Left kidney (tissue), 2 donors: Measurements from ENCODE around the gene CIZ1. TPM values are rescaled to one million over a fixed set of nuclear protein-coding genes. Genes with fewer than 3 reads are reported as not detected.
"Not testable (repeated sequence)": the region's sequence is repeated elsewhere in the genome, so short reads cannot be mapped to it uniquely, and the experiment has no call there.

Source experiments
- DNase-seq: peaks from one replicate; pipeline ENCODE4 v3.0.0-alpha.2; 2013
- polyA plus RNA-seq: library from polyadenylated mRNA; unstranded; fragments of 120-200 nt; gene quantifications from one replicate; pipeline ENCODE4 v1.2.1, GENCODE V29; 2013; ENCODE audit not compliant: insufficient read length

CIZ1 gene
- polyA plus RNA-seq, 1 donor = 139 TPM

DNA sequence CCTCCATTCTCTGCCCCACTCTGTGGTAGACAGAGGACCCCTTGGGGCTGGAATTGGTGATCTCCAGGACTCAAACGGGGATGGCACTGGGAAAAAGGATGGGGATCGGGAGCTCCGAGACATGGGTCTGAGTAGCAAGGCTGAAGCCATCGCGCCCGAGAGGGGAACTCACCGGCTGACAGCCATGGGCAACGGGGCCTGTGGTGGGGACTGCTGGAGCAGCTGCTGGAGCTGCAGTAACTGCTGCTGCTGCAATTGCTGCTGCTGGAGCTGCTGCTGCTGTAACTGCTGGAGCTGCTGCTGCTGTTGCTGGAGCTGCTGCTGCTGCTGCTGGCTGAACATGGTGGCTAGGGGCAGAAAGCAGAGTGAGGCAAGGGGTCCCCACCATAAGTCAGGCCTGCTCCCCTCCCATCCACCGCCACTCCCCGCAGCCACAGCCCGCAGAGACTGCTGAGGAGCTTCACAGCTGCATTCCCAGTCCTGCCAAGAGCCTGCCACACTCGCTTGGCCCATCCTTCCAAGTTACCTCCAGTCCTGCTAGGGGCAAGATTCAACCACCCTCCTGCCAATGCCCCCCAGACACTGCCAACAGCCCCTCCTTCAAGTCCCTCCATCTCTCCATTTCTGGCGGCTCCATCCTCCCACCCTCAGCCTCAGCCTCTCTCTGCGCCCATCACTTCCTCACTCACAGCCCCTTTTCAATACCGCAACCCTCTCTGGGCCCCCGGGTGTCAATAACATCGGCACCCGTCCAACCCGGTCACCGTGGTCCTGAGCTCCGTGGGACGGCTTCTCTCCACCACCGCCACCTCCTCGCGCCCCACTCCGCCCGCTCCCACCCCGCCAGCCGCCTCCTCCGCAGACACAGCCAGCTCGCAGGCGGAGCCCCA is 611 bp downstream of the CIZ1 start:
- DNase-seq = no peak

DNA sequence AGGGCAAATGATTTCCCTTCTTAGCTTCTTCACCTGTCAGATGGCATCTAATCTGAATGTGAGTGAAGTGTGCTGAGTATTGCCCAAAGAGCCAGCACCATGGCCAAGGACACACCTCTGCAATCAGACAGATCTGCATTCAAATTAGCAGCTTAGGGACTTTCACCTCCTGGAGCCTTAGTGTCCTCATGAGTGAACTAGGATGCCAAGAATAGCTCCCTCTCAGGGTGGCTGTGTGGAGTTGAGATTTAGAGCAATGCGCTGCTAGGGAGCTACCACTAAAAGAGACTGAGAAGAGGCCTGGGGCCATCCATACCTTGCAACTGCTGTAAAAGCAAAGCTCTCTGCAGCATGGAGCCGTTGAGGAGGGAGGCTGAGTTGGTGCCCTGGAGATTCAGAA is 1.4 kb downstream of the CIZ1 start:
- DNase-seq = no peak

DNA sequence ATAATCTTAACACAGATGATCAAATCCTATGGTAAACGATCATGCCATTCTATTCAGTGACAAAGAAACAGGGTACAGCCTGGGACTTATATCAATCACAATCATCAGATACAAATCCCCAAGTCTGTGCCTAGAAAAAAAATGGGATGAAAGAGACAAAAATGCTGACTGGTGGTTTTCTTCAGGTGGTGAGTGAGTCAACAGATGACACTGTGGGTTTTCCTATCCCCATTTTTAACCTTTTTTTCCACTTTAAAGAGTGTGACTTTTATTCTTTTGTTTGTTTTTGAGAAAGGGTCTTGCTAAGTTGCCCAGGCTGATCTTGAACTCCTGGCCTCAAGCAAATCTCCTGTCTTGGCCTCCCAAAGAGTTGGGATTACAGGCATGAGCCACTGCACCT is 3.2 kb downstream of the CIZ1 start:
- no peak for DNase-seq

DNA sequence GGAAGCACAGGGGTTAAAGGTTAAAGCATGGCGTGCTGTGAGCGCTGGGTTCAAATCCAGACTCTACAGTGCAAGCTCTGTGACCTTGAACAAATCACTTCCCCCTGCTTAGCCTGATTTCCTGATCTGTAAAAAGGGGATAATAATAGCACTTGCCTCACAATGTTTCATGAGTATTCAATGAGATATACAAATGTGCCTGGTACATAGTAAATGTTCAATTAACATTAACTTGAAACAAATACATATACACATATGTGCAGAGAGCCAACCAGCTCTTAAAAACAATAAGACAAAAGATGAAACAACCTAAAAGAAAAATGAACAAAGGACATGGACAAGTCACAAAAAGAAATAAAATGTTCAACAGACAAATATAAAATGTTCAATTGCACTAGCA is 4.0 kb downstream of the CIZ1 start:
- DNase-seq = no peak

DNA sequence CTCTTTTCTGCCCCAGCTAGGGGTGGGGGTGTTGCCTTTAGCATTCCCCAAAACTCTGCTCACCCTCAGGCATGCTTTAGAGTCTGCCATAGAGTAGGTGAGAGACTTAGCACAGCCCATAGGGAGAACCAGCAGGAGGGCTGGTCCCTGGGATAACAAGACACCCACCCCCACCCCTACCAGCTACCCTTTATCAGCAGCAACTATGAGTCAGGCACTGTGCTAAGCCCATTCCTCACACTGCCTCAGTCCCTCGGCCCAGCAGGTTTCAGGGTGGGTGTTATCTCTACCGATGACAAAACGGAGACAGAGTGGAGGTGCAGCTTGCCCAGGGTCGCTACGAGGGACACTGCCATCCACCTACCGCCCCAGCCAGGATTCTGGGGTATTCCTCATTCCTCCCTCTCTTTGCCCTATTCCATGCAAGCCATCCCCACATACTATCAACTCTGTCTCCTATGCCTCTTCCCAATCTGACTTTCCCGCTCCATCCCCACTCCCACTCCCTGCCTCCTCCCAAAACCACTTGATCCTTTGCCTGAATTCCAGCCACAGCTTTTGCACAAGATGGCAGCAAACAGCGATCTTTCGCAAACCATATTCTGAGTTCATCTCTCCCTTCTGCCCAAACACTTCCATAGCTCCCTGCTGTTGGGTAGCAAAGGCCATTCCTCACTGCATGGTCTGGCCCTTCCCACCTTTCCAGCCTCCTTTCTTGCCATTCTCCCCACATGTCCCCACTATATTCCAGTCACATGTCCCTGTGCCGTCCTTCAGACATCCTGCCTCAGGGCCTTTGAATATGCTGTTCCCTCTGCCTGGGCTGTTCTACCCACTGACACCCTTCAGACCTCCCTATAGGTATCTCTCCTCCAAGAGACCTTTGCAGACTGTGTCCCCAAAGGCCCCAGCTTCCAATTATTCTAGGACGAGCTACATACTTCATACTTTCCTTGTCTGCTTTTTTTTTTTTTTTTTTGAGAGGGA is 5.1 kb downstream of the CIZ1 start:
- DNase-seq = no peak

DNA sequence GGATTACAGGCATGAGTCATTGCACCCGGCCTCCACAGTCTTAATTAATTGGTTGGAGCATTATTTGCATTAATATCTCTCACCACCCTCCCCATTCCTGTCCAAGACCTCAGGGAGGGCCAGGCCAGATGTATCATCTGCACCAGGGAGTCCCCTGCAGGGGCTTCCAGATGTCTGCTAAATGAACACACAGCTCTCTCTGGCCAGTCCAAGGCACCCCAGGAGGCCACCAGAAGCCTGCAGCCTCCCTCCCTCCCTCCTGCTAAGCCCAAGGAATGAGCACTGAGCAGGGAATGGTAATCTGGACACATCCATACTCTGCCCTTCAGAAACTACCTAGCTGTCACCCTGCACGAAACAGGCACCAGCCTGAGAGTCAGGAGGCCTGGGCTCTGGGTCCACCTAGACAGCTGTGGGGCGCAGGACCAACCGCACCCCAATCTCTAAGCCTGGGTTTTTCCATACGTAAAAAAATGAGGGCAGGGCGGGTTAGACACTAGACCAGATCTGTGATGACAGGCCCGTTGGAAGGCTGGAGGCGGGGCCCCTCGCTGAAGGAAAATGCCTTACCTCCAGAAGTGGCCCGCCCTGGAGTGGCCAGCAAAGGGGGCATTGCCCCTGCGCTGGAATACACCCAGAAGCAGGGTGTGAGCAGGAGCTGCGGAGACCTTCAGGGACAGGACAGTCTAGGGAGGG is 8.3 kb downstream of the CIZ1 start:
- no peak for DNase-seq

DNA sequence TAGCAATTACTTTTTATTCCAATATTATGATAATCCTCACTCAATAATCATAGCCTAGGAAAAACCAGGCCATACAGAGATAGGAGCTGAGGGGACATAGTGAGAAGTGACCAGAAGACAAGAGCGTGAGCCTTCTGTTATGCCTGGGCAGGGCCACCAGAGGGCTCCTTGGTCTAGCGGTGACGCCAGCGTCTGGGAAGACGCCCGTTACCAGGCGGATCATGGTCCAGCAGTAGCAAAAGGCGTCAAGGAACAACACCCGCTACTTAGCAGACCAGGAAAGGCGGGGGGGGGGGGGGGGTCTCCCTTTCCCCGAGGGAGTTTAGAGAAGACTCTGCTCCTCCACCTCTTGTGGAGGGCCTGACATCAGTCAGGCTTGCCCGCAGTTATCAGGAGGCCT is 9.9 kb downstream of the CIZ1 start:
- DNase-seq = not testable (repeated sequence)

DNA sequence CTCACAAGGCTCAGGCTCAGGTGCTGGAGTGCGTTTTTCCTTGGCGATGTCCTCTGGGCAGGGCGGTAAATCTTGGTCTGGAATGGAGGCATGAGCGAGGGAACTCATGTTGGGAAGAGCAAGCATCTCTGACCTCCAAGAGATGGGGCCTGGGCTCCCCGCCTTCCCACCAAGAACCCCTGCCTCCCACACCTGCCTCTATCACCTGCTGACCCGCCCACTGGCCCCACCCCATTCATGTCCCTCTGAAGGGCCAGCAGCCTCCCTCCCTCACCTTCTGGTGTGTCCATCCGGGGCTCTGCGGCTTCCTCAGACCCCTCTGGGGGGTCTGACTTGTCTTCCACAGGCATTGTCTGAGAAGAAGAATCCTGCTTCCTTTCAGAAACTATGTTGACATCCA is 10.9 kb downstream of the CIZ1 start:
- DNase-seq = no peak

DNA sequence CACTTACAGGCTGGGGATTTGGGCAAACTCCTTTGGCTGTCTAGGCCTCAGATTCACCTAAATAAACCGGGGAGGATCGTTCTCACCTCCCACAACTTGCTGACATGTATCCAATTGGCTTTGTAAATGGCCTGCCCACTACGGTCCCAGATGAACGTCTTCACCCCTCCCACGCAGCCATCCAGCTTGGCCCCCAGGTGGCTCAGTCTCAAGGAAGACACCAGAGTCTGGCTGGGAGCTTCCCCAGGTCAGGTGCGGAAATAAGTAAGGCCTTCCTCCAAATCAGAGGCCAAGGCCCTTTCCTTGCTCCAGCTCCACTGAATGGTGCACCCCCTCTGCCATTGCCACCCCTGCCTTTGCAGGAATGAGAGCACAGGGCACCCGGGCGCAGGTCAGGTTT is 11.4 kb downstream of the CIZ1 start:
- no peak for DNase-seq

DNA sequence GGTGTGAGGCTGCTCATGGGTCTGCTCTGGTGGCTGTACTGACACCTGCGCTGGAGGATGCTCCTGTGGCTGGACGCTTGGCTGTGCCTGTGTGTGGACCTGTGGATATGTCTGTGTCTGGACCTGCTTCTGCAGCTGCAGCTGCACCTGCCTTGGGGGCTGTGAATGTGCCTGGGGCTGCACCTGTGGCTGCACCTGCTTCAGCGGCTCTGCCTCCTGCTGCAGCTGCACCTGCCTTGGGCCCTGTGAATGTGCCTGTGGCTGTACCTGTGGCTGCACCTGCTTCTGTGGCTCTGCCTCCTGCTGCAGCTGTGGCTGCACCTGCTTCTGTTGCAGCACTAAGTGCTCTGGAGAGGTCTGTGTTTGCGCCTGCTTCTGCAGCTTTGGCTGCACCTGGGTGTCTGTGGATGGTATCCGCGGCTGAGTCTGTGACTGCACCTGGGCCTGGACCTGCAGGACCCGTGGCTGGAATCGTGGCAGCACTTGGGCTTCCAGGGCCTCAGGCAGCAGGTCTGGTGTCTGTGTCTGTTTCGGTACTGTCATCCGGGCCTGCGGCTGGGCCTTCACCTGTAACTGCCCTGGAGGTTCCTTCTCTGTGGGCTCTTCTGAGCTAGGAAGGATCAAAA is 12.5 kb downstream of the CIZ1 start:
- DNase-seq = no peak

DNA sequence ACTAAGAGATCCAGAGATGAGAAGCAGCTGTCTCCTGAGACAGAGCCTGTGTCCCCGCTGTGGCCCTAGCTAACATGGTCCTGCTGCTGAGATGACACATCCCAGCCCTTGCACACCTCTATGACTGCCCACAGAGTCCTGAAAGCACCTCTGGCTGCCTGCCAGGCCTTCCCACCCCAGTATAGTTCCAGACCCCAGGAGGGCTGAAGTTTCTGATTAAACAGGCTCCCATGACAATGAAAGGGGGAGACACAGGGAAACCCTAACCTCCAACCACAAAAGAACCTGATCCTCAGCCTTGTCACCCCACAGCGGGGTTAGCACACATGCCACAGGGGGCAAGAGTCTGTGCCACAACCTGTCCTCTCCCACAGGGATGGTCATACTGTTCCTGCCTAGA is 15.6 kb downstream of the CIZ1 start:
- no peak for DNase-seq

DNA sequence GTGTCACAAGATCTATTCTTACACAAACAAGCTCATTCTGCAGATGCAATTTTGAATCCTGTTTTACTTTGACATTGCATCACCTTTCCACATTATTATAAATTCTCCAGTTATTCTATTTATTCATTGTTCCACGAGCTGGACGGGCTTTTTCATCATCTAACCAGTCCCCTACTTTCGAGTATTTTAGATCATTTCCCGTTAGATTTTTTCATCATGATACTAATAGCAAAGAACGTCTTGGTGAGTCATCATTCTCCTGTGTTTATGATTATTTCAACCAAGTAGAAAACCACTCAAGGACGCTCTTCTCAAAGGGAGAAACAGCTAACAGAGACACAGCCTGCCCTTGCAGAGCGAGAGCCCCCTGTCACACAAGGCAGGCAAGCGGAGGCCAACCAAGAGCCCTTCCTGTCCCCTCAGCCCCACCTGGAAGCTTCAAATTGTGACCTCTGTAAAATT is 16.2 kb downstream of the CIZ1 start:
- no peak for DNase-seq

DNA sequence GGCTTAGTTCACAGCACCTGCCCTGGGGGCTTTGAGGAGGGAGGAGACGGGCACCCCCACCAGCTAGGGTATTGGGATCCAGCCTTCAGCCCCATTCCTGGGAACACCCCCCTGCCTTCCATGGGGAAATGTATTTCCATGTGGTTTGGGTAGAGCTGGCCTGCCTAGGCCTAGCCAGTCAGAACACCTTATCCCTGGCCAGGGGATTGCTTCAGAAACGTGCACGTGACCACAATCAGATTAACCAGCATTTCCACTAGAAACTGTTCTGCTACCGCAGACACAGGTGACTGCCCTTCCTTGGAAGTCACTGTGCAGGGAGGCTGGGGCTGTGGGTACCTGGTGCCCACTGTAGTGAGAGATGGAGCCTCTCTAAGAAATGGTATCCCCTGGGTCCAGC is 17.3 kb downstream of the CIZ1 start:
- no peak for DNase-seq

DNA sequence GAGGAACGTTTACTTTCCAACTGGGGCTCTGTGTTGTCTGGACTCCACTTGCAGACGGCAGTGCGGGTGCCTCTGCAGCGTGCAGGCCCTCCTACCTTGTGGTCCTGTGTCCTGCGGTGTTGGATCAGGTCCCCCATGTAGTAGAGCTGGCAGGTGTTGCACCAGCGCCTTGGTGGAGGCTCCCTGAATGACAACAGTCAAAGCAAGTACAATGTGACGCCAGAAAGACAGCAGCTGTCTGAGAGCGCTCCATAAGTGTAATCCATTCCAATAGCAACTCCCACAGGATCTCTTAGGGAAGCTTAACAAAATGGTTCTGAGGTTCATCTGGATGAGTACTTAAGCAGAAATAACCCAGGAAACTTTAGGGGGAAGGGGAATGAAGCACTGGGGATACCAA is 21.4 kb downstream of the CIZ1 start:
- no peak for DNase-seq

DNA sequence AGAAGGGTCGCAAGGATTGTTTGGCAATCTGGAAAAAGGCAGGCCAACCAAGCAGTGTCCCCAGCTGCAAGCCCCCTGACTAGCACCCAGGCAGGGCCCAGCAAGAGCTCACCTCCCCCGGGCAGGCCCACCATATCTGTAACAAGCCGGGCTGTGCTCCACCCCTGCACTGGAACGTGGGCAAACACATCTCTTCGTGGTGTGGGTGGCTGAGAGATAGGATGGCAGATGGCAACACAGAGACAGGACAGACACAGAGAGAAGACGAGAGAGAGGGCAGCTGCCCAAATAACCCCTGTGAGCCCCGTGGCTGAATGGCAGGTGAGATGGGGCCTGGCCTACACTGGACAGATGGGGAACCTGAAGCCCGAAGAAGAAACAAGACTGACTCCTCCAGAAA is 21.9 kb downstream of the CIZ1 start:
- DNase-seq = no peak

DNA sequence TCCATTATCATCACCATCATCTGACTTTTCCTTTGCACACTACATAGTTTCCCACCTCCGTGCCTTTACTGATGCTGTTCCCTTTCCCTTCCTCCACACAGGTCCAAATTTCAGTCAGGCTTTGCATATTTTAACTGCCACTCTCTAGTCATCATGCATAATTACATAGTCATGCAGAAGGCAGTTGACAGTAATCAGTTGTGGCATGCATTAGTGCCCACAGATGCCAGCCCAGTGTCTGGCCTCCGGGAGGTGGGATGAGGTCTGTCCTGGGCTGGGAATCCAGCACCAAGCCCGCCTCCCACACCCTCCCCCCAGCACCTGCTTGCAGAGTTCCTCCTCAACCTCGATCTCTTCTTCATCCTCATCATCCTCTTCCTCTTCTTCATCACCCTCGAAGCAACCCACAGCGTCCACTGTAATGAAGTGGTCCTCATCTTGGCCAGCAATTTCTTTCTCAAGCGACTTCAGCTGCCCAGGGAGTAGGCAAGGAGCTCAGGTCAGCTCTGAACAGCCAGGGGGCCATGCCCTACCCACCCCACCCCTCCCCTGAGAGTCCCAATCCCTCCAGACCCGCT is 22.6 kb downstream of the CIZ1 start:
- DNase-seq = no peak

DNA sequence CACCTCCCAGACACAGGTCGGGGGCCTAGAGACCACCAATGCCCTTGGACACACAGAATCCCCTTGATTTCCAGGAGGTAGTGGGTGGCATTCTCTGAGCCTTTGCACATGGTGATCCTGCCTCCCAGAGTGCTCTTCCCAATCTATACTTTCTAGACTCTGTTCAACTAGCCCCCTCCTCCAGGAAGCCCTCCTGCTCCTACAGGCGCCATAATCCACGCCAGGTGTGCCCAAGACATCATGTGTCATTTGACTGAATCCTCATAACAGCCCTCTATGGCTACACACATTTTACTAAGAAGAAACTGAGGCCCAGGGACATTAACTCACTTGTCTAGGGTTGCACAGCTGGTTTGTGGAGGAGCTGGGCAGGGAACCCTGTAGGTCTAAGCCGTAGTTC is 24.2 kb downstream of the CIZ1 start:
- no peak for DNase-seq

DNA sequence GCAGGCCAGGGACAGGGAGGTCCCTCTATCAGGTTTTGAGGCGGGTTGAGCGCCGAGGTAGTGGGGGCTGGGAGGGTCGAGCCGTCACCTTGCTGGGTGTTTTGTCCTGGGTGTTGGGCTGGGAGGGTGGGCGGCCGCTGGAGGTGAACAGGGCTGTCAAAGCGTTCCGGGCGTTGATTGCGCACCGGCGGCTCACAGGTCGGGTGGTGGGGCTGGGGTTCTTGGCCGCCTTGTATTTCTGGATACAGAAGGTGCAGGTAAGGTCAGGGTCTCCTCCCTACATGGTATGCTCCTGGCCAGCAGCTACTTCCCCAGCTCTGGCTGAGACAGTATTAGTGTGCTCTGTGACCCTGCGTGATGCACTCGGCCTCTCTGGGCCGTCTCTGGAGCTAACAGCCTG is 25.2 kb downstream of the CIZ1 start:
- no peak for DNase-seq

DNA sequence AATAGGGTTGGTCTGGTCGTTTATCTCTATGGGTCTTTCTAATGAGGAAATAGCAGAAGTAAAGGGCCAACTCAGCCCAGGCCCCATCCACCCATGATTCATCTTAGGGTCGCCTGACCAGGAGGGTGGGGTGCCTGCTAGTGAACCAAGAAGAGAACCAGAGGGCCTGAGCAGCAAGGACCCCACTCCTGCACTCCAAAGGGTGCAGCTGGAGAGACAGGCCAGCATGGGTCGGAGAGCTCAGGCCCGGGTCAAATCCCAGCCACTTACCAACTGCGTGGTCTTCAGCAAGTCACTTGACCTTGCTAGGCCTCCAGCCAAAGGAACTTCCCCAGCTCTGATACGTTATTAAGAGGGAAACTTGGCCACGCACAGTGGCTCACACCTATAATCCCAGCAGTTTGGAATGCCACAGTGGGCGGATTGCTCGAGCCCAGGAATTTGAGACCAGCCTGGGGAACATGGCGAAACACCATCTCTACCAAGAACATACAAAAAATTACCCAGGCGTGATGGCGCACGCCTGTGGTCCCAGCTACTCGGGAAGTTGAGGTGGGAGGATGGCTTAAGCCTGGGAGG is 27.0 kb downstream of the CIZ1 start:
- DNase-seq = no peak

DNA sequence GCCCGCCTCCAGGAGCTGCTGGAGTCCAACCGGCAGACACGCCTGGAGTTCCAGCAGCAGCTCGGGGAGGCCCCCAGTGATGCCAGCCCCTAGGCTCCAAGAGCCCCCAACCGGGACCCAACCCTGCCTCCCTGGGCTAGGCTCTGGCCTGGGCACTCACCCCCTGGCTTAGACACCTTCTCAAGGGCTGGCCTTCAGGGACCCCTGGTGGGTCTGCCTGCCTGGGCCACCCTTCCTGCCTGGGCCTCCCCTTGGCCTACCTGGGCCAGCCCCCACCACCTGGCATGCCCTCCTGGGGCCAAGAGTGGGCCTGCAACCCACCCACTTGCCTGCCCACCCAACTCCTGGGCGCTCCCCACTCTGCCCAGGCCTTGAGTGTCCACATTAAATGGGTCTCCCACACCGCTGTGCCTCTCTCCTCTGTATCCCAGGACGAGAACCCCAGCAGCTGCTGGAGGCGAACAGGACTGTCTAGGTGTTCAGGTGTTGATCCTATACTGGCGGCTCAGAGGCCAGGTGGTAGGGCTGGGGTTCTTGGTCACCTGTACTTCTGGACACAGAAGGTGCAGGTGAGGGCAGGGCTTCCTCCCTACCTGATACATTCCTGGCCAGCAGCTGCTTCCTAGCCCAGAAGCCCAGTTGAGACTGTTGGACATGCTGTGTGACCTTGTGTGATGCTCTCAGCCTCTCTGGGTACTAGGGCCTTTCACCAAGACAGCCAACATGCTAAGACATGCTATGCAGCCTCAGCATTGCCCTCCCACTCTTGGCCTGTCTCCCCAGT is 27.7 kb downstream of the CIZ1 start:
- DNase-seq = no peak
